ENCODE results near the gene GSAP.

GSAP gene

GRCh38 chr7:77386165-77386822 is 29.9 kb downstream of the GSAP start:
- no peak for TF ChIP-seq CTCF (IDR thresholded peaks at IDR 0.05; ENCODE audit: extremely low read depth, insufficient read depth, missing control alignments)
- no peak for DNase-seq (ENCODE audit: low spot score)
- in situ Hi-C loops (cut with MboI; ENCODE audit: low pct_unique_long_range_greater_than_20kb, low sequenced_read_pairs, unreplicated experiment), result no loop called here

- in situ Hi-C loops (cut with MboI; ENCODE audit: low pct_unique_long_range_greater_than_20kb, low sequenced_read_pairs, unreplicated experiment), result no loop called here
- DNase-seq (ENCODE audit: low spot score), result no peak
- no peak for TF ChIP-seq CTCF (IDR thresholded peaks at IDR 0.05; ENCODE audit: extremely low read depth, insufficient read depth, missing control alignments)
Measured at GRCh38 chr7:77383333-77383740, 32.8 kb downstream of the GSAP start.

GRCh38 chr7:77382532-77382931 is 33.6 kb downstream of the GSAP start:
- TF ChIP-seq CTCF (IDR thresholded peaks at IDR 0.05; ENCODE audit: extremely low read depth, insufficient read depth, missing control alignments), result no peak
- in situ Hi-C loops (cut with MboI; ENCODE audit: low pct_unique_long_range_greater_than_20kb, low sequenced_read_pairs, unreplicated experiment), result no loop called here
- no peak for DNase-seq (ENCODE audit: low spot score)

- no peak for DNase-seq (ENCODE audit: low spot score)
- in situ Hi-C loops (cut with MboI; ENCODE audit: low pct_unique_long_range_greater_than_20kb, low sequenced_read_pairs, unreplicated experiment), result no loop called here
- TF ChIP-seq CTCF (IDR thresholded peaks at IDR 0.05; ENCODE audit: extremely low read depth, insufficient read depth, missing control alignments), result no peak
Measured at GRCh38 chr7:77378584-77378983, 37.6 kb downstream of the GSAP start.

- in situ Hi-C loops (cut with MboI; ENCODE audit: low pct_unique_long_range_greater_than_20kb, low sequenced_read_pairs, unreplicated experiment), result no loop called here
- DNase-seq (ENCODE audit: low spot score), result no peak
- no peak for TF ChIP-seq CTCF (IDR thresholded peaks at IDR 0.05; ENCODE audit: extremely low read depth, insufficient read depth, missing control alignments)
Measured at GRCh38 chr7:77370606-77371005, 45.5 kb downstream of the GSAP start.

GRCh38 chr7:77368974-77369373 is 47.2 kb downstream of the GSAP start:
- in situ Hi-C loops (cut with MboI; ENCODE audit: low pct_unique_long_range_greater_than_20kb, low sequenced_read_pairs, unreplicated experiment), result no loop called here
- TF ChIP-seq CTCF (IDR thresholded peaks at IDR 0.05; ENCODE audit: extremely low read depth, insufficient read depth, missing control alignments), result peak; percentile 20
- no peak for DNase-seq (ENCODE audit: low spot score)

Measured in GM13977 (cell line).